OCI-LY3 (cell line): ENCODE measurements around the gene KIF2A.

Experiments used
- CTCF ChIP-seq: fragments of 200-600, 300-600 bp; sonication (generic); IDR thresholded peaks from 2 replicates; pipeline ENCODE4 v1.5.1; 2014; ENCODE audit warnings: antibody characterized with exemption, low read length, low read depth
- EZH2phosphoT487 ChIP-seq: fragments of 200-600 bp; shearing (Covaris generic); IDR thresholded peaks from 2 replicates; pipeline ENCODE4 v1.6.1; 2018; ENCODE audit warnings: antibody characterized with exemption, mixed run types, low read depth

DNA sequence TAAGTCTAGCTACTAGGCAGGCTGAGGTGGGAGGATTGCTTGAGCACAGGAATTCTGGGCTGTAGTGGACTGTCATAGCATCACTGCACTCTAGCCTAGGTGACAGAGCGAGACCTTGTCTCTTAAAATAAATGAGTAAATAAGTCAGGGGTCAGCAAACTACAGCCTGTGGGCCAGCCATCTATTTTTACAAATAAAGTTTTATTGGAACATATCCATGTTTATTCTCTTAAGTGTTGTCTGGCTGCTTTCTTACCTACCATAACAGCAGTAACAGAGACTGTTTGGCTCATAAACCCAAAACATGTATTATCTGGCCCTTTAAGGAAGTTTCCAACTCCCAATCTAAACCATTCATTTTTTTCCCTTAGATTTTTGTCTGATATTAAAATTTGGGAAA, 68.1 kb downstream of the KIF2A start:
- TF ChIP-seq EZH2phosphoT487: no peak
- no peak for TF ChIP-seq CTCF
